ENCODE measurements around the gene TMEM179B. TPM values are rescaled to one million over a fixed set of nuclear protein-coding genes. Genes with fewer than 3 reads are reported as not detected.

TMEM179B gene
- total and polyA plus RNA-seq, 2 of the 13 experiments (the other 11 are each of a cell fraction or from before 2014, with no cell fraction given): 24.8 to 25.7 TPM

DNA sequence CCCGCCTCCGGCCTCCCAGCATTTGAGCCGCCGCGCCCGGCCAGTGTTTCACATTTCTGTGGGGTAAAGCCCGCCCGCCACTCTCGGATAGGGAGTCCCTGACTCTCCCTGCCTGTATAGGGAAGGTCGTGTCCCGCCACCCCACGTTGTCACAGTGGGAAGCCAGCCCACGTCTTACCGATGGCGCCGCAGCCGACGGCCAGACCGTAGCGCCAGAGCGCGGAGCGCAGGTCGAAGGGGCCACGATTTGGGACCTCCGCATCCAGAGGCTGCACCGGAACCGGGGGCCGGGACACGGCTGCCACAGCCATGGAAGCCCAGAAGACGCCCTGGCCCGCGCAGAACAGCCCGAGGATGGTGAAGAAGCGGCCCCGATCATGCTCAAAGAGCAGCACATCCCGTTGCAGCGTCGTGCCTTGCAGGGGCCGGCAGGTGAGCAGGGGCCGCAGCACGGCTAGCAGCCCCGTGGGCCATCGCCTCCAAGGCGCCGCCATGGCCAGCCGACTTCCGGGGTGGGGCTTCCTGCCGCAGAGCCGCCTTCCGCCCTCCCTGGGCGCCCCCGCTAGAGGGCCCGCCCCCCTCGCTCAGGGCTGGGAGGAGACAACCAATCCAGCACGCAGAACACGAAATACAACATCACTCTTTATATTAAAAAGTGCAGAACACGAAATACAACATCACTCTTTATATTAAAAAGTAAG lies 4.4 kb downstream of the TMEM179B start, which contains the start of gene TMEM223 (continued):
- TF ChIP-seq, protein P1, sequence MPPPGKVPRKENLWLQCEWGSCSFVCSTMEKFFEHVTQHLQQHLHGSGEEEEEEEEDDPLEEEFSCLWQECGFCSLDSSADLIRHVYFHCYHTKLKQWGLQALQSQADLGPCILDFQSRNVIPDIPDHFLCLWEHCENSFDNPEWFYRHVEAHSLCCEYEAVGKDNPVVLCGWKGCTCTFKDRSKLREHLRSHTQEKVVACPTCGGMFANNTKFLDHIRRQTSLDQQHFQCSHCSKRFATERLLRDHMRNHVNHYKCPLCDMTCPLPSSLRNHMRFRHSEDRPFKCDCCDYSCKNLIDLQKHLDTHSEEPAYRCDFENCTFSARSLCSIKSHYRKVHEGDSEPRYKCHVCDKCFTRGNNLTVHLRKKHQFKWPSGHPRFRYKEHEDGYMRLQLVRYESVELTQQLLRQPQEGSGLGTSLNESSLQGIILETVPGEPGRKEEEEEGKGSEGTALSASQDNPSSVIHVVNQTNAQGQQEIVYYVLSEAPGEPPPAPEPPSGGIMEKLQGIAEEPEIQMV (CRISPR knock-in tag; IDR thresholded peaks at IDR 0.05; ENCODE audit: low read depth): no peak
- TF ChIP-seq, protein P2, sequence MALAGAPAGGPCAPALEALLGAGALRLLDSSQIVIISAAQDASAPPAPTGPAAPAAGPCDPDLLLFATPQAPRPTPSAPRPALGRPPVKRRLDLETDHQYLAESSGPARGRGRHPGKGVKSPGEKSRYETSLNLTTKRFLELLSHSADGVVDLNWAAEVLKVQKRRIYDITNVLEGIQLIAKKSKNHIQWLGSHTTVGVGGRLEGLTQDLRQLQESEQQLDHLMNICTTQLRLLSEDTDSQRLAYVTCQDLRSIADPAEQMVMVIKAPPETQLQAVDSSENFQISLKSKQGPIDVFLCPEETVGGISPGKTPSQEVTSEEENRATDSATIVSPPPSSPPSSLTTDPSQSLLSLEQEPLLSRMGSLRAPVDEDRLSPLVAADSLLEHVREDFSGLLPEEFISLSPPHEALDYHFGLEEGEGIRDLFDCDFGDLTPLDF (CRISPR knock-in tag; IDR thresholded peaks at IDR 0.05): no peak
- TF ChIP-seq ZNF557 (CRISPR knock-in tag; IDR thresholded peaks at IDR 0.05) (no peak), ZNF841 (CRISPR knock-in tag; IDR thresholded peaks at IDR 0.05; ENCODE audit: borderline replicate concordance) (no peak), SUZ12 (IDR thresholded peaks at IDR 0.05; ENCODE audit: low read depth, low read length) (no peak), PITX1 (CRISPR knock-in tag; IDR thresholded peaks at IDR 0.05) (peak; percentile 68; the same call in 1 of the 2 replicates), KLF16 (CRISPR knock-in tag; IDR thresholded peaks at IDR 0.05) (peak in 1 of 2 experiments; percentile 86; a peak in 2 of 4 replicates), TOPORS (CRISPR knock-in tag; IDR thresholded peaks at IDR 0.05) (peak; percentile 38; the same call in 1 of the 2 replicates), ZNF552 (CRISPR knock-in tag; IDR thresholded peaks at IDR 0.05; ENCODE audit: borderline replicate concordance) (no peak; the same call in 1 of the 2 replicates), TAF1 (CRISPR knock-in tag; IDR thresholded peaks at IDR 0.05) (peak; percentile 93), ZNF850 (CRISPR knock-in tag; conservative IDR thresholded peaks at IDR 0.05) (0 out of 2 replicates have a peak, but pooled peaks have one; percentile 40), TCF7 (IDR thresholded peaks at IDR 0.05; ENCODE audit: low read depth) (no peak), NPAS2 (CRISPR knock-in tag; IDR thresholded peaks at IDR 0.05; ENCODE audit: borderline replicate concordance) (no peak), RBAK (CRISPR knock-in tag; IDR thresholded peaks at IDR 0.05) (no peak)
- TF ChIP-seq, protein P3, sequence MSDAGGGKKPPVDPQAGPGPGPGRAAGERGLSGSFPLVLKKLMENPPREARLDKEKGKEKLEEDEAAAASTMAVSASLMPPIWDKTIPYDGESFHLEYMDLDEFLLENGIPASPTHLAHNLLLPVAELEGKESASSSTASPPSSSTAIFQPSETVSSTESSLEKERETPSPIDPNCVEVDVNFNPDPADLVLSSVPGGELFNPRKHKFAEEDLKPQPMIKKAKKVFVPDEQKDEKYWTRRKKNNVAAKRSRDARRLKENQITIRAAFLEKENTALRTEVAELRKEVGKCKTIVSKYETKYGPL (CRISPR knock-in tag; IDR thresholded peaks at IDR 0.05): no peak
- TF ChIP-seq, protein P4, sequence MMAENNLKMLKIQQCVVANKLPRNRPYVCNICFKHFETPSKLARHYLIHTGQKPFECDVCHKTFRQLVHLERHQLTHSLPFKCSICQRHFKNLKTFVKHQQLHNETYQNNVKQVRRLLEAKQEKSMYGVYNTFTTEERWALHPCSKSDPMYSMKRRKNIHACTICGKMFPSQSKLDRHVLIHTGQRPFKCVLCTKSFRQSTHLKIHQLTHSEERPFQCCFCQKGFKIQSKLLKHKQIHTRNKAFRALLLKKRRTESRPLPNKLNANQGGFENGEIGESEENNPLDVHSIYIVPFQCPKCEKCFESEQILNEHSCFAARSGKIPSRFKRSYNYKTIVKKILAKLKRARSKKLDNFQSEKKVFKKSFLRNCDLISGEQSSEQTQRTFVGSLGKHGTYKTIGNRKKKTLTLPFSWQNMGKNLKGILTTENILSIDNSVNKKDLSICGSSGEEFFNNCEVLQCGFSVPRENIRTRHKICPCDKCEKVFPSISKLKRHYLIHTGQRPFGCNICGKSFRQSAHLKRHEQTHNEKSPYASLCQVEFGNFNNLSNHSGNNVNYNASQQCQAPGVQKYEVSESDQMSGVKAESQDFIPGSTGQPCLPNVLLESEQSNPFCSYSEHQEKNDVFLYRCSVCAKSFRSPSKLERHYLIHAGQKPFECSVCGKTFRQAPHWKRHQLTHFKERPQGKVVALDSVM (CRISPR knock-in tag; IDR thresholded peaks at IDR 0.05): peak; percentile 61; the same call in 1 of the 2 replicates
- TF ChIP-seq, protein P5, sequence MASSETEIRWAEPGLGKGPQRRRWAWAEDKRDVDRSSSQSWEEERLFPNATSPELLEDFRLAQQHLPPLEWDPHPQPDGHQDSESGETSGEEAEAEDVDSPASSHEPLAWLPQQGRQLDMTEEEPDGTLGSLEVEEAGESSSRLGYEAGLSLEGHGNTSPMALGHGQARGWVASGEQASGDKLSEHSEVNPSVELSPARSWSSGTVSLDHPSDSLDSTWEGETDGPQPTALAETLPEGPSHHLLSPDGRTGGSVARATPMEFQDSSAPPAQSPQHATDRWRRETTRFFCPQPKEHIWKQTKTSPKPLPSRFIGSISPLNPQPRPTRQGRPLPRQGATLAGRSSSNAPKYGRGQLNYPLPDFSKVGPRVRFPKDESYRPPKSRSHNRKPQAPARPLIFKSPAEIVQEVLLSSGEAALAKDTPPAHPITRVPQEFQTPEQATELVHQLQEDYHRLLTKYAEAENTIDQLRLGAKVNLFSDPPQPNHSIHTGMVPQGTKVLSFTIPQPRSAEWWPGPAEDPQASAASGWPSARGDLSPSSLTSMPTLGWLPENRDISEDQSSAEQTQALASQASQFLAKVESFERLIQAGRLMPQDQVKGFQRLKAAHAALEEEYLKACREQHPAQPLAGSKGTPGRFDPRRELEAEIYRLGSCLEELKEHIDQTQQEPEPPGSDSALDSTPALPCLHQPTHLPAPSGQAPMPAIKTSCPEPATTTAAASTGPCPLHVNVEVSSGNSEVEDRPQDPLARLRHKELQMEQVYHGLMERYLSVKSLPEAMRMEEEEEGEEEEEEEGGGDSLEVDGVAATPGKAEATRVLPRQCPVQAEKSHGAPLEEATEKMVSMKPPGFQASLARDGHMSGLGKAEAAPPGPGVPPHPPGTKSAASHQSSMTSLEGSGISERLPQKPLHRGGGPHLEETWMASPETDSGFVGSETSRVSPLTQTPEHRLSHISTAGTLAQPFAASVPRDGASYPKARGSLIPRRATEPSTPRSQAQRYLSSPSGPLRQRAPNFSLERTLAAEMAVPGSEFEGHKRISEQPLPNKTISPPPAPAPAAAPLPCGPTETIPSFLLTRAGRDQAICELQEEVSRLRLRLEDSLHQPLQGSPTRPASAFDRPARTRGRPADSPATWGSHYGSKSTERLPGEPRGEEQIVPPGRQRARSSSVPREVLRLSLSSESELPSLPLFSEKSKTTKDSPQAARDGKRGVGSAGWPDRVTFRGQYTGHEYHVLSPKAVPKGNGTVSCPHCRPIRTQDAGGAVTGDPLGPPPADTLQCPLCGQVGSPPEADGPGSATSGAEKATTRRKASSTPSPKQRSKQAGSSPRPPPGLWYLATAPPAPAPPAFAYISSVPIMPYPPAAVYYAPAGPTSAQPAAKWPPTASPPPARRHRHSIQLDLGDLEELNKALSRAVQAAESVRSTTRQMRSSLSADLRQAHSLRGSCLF (CRISPR knock-in tag; IDR thresholded peaks at IDR 0.05; ENCODE audit: borderline replicate concordance): no peak
- TF ChIP-seq, protein P6, sequence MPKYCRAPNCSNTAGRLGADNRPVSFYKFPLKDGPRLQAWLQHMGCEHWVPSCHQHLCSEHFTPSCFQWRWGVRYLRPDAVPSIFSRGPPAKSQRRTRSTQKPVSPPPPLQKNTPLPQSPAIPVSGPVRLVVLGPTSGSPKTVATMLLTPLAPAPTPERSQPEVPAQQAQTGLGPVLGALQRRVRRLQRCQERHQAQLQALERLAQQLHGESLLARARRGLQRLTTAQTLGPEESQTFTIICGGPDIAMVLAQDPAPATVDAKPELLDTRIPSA (CRISPR knock-in tag; IDR thresholded peaks at IDR 0.05; ENCODE audit: borderline replicate concordance): 0 out of 2 replicates have a peak, but pooled peaks have one; percentile 86
